HG03064 (cell line): Measurements from ENCODE around the gene FMNL1.
"Not testable (repeated sequence)": the region's sequence is repeated elsewhere in the genome, so short reads cannot be mapped to it uniquely, and the experiment has no call there.

Experiments
- ATAC-seq: cut with Tn5 transposase; IDR thresholded peaks from one replicate; pipeline ENCODE4 v1.9.1; 2021; ENCODE audit warnings: low read depth; ENCODE audit not compliant: unreplicated experiment

Gene FMNL1

DNA sequence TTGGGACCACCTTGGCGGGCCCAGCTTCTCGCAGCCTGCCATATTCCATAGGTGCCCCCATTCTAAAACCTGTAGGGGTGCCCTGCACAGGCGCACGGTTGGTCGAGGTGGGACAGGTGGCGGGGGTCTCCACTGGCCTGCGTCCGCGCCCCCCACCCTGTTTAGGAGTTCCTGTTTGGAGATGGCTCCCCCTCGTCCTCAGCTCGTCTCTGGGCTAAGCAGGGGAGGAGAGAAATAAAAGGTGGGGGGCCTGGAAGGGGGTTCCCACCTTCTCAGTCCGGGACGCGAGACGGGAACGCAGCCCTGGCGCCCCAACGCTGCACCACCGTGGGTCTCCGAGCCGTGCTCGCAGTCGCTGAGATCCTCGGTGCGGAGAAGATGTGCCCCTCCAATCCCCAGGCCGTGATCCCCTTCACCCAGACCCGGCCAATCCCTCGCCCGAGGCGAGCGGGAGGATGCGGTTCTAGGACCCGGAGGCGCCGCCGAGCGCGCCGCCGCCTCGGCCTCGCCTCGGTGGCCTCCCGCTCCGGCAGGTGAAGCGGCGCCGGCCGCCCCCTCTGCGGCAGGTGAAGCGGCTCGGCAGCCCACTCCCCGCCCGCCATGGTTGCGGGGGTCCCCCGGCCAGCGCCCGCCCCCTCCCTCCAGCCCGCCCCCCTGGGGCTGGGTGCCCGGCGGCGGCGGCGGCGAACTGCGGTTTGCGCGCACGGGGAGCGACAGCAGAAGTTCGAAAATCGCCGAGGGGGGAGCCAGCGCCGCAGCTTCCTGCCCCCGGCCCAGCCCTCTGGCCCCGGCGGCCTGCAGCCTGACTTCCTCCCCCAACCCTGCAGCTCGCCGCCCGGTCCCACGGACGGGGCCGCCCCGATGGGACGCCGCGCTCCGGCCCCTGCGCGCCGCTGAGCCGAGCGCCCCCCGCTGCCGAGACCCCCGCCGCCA, at the start of gene FMNL1:
FMNL1 (plus strand) TSS at position 805 of the 933 bp plus-strand sequence. CDS start 240 bp downstream, outside the sequence.
- no peak for ATAC-seq

DNA sequence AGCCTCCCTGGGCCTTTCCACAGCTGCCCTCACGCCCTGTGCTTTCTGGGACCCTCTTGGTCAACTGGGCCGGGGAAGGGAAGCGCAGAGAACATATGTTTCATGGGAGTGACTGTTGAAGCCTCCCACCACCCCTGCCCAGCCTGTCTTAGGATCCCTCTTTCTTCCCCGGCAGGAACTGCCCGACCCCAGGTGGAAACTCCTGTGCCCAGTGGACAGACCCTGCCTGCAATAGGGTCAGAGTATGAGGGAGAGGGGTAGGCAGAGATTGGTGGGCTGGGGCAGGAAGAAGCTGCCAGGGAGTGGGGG, 49.5 kb upstream of the FMNL1 start:
- ATAC-seq, result no peak

DNA sequence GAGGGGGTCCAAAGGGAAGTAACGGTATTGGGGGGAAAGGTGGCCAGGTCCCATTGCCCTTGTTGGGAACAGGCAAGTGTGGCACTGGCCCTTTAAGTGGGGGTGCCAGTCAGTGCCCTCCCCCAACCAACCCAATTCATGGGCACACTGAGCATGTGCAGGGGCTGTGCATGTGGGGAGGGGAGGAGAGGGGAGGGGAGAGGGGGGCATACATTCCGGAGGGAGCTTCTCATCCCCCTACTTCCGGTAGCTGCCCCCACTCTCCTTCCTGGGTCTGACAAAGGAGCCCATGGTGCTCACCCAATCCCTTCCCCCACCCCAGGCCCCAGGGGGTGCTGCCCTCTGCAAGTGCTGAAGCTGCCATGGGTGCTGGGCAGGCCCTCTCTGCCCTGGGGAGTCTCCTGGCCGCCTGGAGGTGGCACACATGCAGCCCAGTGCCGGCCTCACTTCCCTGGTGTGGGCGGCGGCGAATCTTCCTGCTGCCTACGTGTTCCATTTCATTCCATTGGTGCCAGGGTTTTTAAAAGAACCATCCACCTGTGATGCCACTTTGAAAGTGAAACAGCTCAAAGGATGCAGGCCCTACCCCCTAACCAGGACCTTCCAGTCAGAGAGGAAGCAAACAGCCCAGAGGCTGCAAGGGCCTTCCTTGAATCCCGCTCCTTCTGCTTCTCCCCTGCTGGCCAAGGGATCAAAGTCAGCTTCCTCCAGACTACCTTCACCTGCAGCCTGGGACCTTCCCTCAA, 49.0 kb upstream of the FMNL1 start:
- no peak for ATAC-seq

GRCh38 chr17:45175759-45176115, 45.9 kb upstream of the FMNL1 start:
- no peak for ATAC-seq

DNA sequence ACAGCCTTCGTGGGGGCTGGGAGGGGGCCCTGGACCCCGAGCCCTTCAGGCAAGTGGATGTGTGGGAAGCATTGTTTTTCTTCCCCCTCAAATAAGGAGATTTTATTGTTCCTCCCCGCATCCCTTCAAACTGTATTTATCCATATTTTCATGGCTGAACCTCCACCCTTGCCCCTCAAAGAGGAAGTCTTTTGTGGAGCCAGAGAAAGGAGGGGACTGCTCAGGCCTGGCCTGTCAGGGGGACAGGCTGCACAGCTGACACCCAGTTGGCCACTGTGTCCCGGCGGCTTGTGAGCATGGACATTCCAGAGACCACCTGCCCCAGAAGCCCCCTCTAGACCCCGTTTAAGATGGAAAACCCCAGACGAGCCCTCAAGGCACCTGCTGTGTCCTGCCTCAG, 44.1 kb upstream of the FMNL1 start:
- no peak for ATAC-seq

- ATAC-seq, result no peak
Measured at GRCh38 chr17:45184144-45184543, 37.5 kb upstream of the FMNL1 start.

DNA sequence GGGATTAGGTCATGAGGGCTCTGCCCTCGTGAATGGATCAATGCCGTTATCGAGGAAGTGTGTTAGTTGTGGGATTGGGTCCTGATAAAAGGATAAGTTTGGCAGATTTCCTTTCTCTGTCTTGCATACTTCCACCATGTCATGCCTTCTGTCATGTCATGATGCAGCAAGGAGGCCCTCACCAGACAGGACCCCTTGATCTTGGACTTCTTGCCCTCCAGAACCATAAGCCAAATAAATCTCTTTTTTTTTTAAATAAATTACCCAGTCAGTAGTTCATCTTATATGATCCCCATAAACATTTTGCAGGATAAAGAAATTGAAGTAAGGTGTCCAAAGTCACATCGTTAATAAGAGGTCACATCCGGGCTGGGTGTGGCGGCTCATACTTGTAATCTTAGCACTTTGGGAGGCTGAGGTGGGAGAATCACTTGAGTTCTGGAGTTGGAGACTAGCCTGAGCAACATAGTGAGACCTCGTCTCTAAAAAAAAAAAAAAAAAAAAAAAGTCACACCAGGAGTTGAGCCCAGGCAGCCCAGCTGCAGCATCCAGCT, 34.8 kb upstream of the FMNL1 start:
- no peak for ATAC-seq

- ATAC-seq, result no peak
Measured at GRCh38 chr17:45189009-45189408, 32.7 kb upstream of the FMNL1 start.

GRCh38 chr17:45190503-45191255, 31.0 kb upstream of the FMNL1 start:
- ATAC-seq, result no peak

DNA sequence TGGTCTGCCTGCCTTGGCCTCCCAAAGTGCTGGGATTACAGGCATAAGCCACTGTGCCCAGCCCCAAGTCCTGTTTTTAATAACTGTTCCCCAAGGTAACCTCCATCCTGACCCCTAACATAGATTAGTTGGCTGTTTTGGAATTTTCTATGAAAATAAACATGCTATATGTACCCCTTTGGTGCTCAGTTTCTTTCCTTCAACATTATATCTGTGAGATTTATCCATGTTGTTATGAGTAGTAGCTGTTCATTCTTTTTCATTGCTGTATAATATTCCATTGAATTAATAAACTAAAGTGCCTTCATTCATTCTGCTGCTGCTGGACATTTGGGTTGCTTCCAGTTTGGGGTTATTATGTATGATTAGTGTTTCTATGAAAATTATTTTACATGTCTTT, 26.3 kb upstream of the FMNL1 start:
- no peak for ATAC-seq

DNA sequence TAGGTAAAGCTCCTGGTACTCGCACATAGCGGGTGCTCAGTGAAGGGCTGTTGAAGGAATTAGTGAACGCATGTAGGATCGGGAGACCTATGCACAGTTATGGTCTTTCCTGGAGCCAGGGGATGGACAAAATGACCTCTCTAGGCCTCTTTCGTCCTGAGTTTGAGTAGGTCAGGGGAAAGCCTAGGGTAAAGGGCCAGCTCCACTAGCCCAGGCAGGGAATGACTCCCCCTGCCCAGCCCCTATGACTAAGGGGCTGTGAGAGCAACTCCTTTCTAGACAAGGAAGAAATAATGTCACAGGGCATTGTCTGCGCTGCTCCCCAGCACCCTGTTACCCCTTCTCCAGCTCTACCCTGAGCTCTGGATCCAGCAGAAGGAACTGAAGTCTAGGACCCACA, 24.6 kb upstream of the FMNL1 start:
- no peak for ATAC-seq

GRCh38 chr17:45197555-45198334, 23.9 kb upstream of the FMNL1 start:
- ATAC-seq, result no peak

DNA sequence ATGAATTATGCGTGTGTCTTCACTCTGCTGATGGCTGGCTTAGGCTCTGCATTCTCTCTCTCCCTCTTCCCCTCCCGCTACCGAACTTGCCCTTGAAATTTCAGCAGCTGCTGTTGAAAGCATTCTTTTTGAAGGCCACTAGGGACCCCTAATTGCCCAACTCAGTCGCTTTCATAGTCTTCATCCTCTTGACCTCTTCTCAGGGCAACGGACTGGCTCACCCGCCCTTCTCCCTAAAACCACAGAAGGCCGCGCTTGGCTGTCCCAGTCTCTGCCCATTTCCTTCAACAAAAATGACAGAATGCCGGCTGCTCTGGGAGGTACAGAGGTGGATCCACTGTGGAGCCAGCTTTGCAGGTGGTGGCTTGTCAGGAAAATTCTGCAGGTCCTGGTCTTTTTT, 21.0 kb upstream of the FMNL1 start:
- no peak for ATAC-seq

GRCh38 chr17:45201457-45201856, 20.2 kb upstream of the FMNL1 start:
- no peak for ATAC-seq

- ATAC-seq, result not testable (repeated sequence)
Measured at GRCh38 chr17:45201880-45202279, 19.8 kb upstream of the FMNL1 start.

- ATAC-seq, result no peak
Measured at GRCh38 chr17:45218895-45219661, 2.6 kb upstream of the FMNL1 start.

DNA sequence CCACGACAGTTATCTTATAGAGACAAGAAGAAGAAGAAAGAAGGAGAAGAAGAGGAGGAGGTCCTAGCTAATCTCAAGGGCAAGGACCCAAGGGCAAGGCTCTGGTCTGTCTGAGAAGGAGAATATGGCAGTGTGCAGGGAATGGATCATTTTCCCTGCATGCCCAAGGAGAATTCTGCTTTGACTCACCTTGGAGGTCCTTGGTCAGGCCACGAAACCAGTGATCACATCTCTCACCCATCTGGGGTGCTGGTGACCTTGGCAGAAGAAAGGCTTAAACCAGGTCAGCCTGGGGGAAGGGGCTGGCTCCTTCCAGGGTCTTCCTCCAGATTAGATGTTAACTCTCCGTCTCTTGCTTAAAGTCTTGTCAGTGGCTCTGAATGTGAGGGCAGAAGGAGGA, 1.6 kb upstream of the FMNL1 start:
- no peak for ATAC-seq

DNA sequence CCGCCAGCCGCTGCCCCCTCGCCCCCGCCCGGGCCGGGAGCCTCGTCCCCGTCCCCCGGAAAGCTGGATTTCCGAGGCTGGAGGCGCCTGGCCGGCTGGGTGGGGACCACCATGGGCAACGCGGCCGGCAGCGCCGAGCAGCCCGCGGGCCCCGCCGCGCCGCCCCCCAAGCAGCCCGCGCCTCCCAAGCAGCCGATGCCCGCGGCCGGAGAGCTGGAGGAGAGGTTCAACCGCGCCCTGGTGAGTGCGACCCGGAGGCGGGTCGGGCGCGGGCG, 266 bp downstream of the FMNL1 start:
- no peak for ATAC-seq

GRCh38 chr17:45222289-45222995, 757 bp downstream of the FMNL1 start:
- no peak for ATAC-seq
